GM12864 (cell line): ENCODE data around the gene BTBD10.
"Not testable (repeated sequence)": the region's sequence is repeated elsewhere in the genome, so short reads cannot be mapped to it uniquely, and the experiment has no call there.

Experiments
- DNase-seq: peaks from one replicate; pipeline ENCODE4 v3.0.0-alpha.2; 2011; ENCODE audit warnings: low read depth
- H3K4me3 ChIP-seq: 2 replicates; pipeline ENCODE4 v1.5.1; 2011; ENCODE audit warnings: mild to moderate bottlenecking, low read depth, low read length, control low read depth
- TF ChIP-seq, protein P1 (sequence below): IDR thresholded peaks from 2 replicates; pipeline ENCODE4 v1.5.1; 2011; ENCODE audit warnings: low read depth, mild to moderate bottlenecking, moderate library complexity, low read length, control low read depth, inconsistent platforms; ENCODE audit errors: missing control alignments

BTBD10 gene

GRCh38 chr11:13446444-13446843 lies 16.6 kb downstream of the BTBD10 start:
- DNase-seq, result no peak
- TF ChIP-seq, protein P1, sequence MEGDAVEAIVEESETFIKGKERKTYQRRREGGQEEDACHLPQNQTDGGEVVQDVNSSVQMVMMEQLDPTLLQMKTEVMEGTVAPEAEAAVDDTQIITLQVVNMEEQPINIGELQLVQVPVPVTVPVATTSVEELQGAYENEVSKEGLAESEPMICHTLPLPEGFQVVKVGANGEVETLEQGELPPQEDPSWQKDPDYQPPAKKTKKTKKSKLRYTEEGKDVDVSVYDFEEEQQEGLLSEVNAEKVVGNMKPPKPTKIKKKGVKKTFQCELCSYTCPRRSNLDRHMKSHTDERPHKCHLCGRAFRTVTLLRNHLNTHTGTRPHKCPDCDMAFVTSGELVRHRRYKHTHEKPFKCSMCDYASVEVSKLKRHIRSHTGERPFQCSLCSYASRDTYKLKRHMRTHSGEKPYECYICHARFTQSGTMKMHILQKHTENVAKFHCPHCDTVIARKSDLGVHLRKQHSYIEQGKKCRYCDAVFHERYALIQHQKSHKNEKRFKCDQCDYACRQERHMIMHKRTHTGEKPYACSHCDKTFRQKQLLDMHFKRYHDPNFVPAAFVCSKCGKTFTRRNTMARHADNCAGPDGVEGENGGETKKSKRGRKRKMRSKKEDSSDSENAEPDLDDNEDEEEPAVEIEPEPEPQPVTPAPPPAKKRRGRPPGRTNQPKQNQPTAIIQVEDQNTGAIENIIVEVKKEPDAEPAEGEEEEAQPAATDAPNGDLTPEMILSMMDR, result no peak
- no peak overlapping the region for H3K4me3 ChIP-seq

GRCh38 chr11:13445588-13445987 lies 17.4 kb downstream of the BTBD10 start:
- TF ChIP-seq, protein P1, result no peak
- H3K4me3 ChIP-seq, result no peak overlapping the region
- no peak for DNase-seq

GRCh38 chr11:13440100-13440855 lies 22.7 kb downstream of the BTBD10 start:
- no peak for DNase-seq
- TF ChIP-seq, protein P1, result no peak
- H3K4me3 ChIP-seq, result no peak overlapping the region

DNA sequence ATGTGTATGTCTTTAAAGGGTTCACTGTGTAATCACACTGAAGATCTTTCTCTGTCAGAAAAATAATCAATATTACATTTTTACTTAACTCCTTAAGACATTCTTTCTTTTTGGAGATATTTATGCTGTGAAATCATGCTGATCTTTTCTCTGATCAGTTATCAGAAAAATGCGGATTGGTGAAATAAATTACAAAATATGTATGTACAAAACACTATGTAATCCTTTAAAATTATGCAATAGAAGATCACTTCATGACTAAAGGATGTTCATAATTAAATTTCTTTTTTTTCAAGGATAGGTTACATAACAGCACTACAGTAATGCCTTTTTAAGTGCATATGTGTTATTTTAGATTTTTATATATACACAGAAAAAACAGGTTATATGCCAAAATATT lies 24.7 kb downstream of the BTBD10 start:
- DNase-seq, result no peak
- TF ChIP-seq, protein P1, result no peak
- no peak overlapping the region for H3K4me3 ChIP-seq

DNA sequence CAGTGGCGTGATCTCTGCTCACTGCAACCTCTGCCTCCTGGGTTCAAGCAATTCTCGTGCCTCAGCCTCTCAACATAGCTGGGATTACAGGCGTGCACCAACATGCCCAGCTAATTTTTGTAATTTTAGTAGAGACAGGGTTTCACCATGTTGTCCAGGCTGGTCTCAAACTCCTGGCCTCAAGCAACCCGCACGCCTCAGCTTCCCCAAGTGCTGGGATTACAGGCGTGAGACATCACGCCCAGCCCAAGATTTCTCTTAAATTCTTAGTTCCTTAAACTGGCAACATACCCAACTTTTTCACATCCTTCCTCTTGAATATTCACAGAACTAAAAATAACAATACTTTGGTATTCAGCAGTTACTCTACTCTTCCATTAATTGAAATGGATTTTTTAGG lies 26.2 kb downstream of the BTBD10 start:
- H3K4me3 ChIP-seq, DNase-seq: not testable (repeated sequence)

- no peak overlapping the region for H3K4me3 ChIP-seq
- no peak for DNase-seq
- TF ChIP-seq, protein P1, result no peak
These were observed 28.5 kb downstream of the BTBD10 start for GRCh38 chr11:13434247-13435205.

- no peak for DNase-seq
- no peak overlapping the region for H3K4me3 ChIP-seq
- TF ChIP-seq, protein P1, result no peak
These were observed 29.6 kb downstream of the BTBD10 start for GRCh38 chr11:13433437-13433836.
